DOHH2 (cell line): ENCODE results near the gene SLC35G2.

Experiments used
- CTCF ChIP-seq: fragments of 200-600 bp; sonication (generic); IDR thresholded peaks from one replicate; pipeline ENCODE4 v1.5.1; 2014; ENCODE audit warnings: antibody characterized with exemption, mild to moderate bottlenecking, low read depth, low read length; ENCODE audit not compliant: poor library complexity, severe bottlenecking
- EZH2phosphoT487 ChIP-seq: fragments of 200-600 bp; sonication (generic); IDR thresholded peaks from 2 replicates; pipeline ENCODE4 v1.6.1; 2017; ENCODE audit warnings: borderline replicate concordance, mild to moderate bottlenecking, antibody characterized with exemption, low read length, moderate library complexity, mixed read lengths

- TF ChIP-seq CTCF (no peak), EZH2phosphoT487 (no peak)
Measured at GRCh38 chr3:136898954-136899353, 80.0 kb downstream of the SLC35G2 start.
